A549 treated with Mapracorat at 1 μM for 4 hours (cell line): Measurements from ENCODE around the gene GAGE12C. TPM values are rescaled to one million over a fixed set of nuclear protein-coding genes. Genes with fewer than 3 reads are reported as not detected.

Experiments
- total RNA-seq: library from RNA; stranded (reverse); fragments of 200-300 nt; extraction: Qiagen RNA extraction; gene quantifications from 5 replicates; pipeline ENCODE4 v1.2.3, GENCODE V29; 2022

GAGE12C gene
- total RNA-seq, result not detected in 5 replicates

DNA sequence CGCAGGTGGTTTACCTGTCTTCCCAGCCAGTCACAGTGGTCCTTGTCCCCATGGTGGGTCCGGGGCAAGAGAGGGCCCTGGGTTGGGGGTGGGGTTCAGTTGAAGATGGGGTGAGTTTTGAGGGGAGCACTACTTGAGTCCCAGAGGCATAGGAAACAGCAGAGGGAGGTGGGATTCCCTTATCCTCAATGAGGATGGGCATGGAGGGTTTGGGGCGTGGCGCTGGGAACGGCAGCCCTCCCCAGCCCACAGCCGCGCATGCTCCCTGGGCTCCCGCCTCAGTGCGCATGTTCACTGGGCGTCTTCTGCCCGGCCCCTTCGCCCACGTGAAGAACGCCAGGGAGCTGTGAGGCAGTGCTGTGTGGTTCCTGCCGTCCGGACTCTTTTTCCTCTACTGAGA lies at the start of gene GAGE12C:
Gene GAGE12C, plus strand, starts transcription at position 301 of the 400 bp plus-strand sequence. CDS start 1,155 bp downstream, outside the sequence.

DNA sequence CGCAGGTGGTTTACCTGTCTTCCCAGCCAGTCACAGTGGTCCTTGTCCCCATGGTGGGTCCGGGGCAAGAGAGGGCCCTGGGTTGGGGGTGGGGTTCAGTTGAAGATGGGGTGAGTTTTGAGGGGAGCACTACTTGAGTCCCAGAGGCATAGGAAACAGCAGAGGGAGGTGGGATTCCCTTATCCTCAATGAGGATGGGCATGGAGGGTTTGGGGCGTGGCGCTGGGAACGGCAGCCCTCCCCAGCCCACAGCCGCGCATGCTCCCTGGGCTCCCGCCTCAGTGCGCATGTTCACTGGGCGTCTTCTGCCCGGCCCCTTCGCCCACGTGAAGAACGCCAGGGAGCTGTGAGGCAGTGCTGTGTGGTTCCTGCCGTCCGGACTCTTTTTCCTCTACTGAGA lies 9.5 kb downstream of the GAGE12C start, which contains the start of gene GAGE12D:
Gene GAGE12D, plus strand, starts transcription at position 301 of the 400 bp plus-strand sequence. CDS start 1,155 bp downstream, outside the sequence.

DNA sequence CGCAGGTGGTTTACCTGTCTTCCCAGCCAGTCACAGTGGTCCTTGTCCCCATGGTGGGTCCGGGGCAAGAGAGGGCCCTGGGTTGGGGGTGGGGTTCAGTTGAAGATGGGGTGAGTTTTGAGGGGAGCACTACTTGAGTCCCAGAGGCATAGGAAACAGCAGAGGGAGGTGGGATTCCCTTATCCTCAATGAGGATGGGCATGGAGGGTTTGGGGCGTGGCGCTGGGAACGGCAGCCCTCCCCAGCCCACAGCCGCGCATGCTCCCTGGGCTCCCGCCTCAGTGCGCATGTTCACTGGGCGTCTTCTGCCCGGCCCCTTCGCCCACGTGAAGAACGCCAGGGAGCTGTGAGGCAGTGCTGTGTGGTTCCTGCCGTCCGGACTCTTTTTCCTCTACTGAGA lies 19.0 kb downstream of the GAGE12C start, which contains the start of gene GAGE12E:
Gene GAGE12E, plus strand, starts transcription at position 301 of the 400 bp plus-strand sequence. CDS start 1,155 bp downstream, outside the sequence.

DNA sequence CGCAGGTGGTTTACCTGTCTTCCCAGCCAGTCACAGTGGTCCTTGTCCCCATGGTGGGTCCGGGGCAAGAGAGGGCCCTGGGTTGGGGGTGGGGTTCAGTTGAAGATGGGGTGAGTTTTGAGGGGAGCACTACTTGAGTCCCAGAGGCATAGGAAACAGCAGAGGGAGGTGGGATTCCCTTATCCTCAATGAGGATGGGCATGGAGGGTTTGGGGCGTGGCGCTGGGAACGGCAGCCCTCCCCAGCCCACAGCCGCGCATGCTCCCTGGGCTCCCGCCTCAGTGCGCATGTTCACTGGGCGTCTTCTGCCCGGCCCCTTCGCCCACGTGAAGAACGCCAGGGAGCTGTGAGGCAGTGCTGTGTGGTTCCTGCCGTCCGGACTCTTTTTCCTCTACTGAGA lies 28.6 kb downstream of the GAGE12C start, which contains the start of gene GAGE12F:
Gene GAGE12F, plus strand, starts transcription at position 301 of the 400 bp plus-strand sequence. CDS start 1,155 bp downstream, outside the sequence.

DNA sequence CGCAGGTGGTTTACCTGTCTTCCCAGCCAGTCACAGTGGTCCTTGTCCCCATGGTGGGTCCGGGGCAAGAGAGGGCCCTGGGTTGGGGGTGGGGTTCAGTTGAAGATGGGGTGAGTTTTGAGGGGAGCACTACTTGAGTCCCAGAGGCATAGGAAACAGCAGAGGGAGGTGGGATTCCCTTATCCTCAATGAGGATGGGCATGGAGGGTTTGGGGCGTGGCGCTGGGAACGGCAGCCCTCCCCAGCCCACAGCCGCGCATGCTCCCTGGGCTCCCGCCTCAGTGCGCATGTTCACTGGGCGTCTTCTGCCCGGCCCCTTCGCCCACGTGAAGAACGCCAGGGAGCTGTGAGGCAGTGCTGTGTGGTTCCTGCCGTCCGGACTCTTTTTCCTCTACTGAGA lies 38.1 kb downstream of the GAGE12C start, which contains the start of gene GAGE12G:
Gene GAGE12G, plus strand, starts transcription at position 301 of the 400 bp plus-strand sequence. CDS start 1,155 bp downstream, outside the sequence.

GRCh38 chrX:49579649-49580048 lies 47.7 kb downstream of the GAGE12C start, which contains the start of gene GAGE12H:
Gene GAGE12H, plus strand, starts transcription at chrX:49579949. Its CDS starts 1,155 bp downstream, at chrX:49581104.

Other genes starting within 250 kb of the GAGE12C start
- not detected in 5 replicates for gene GAGE10, start 228.5 kb upstream of the GAGE12C start, total RNA-seq
- not detected in 5 replicates for gene GAGE12J, start 210.1 kb upstream of the GAGE12C start, total RNA-seq
- not detected in 5 replicates for gene GAGE13, start 200.6 kb upstream of the GAGE12C start, total RNA-seq
- gene GAGE12D, start 9.6 kb downstream of the GAGE12C start, total RNA-seq, result not detected in 5 replicates
- gene GAGE12E, start 19.1 kb downstream of the GAGE12C start, total RNA-seq, result not detected in 5 replicates
- not detected in 5 replicates for gene GAGE12F, start 28.7 kb downstream of the GAGE12C start, total RNA-seq
- not detected in 5 replicates for gene GAGE12G, start 38.2 kb downstream of the GAGE12C start, total RNA-seq
- gene GAGE12H, start 47.8 kb downstream of the GAGE12C start, total RNA-seq, result not detected in 5 replicates
- gene GAGE2A, start 57.3 kb downstream of the GAGE12C start, total RNA-seq, result not detected in 5 replicates
- gene GAGE1, start 66.8 kb downstream of the GAGE12C start, total RNA-seq, result not detected in 5 replicates
- not detected in 5 replicates for gene PAGE1, start 163.8 kb downstream of the GAGE12C start, total RNA-seq